Keratinocyte (primary cell): ENCODE results near the gene CNP. TPM values are rescaled to one million over a fixed set of nuclear protein-coding genes. Genes with fewer than 3 reads are reported as not detected.
"Not testable (repeated sequence)": the region's sequence is repeated elsewhere in the genome, so short reads cannot be mapped to it uniquely, and the experiment has no call there.

Experiments used
- DNase-seq: peaks from one replicate; pipeline ENCODE4 v3.0.0-alpha.2; 2011; ENCODE audit warnings: low read depth, missing footprints, low spot score
- FAIRE-seq: peaks from 2 replicates; lab custom pipeline; 2011; peaks lifted over from hg19 to GRCh38; lab: Jason Lieb, UNC
- H2AFZ ChIP-seq: 2 replicates; pipeline ENCODE4 v1.6.0; 2012; ENCODE audit warnings: low read length, control low read depth, inconsistent platforms; ENCODE audit not compliant: control insufficient read depth
- H3K27ac ChIP-seq: 2 replicates; pipeline ENCODE4 v1.5.1; 2011; ENCODE audit warnings: low read length; ENCODE audit not compliant: control insufficient read depth, insufficient read depth
- H3K27me3 ChIP-seq: 3 replicates; pipeline ENCODE4 v1.6.0; 2011; ENCODE audit warnings: low read length; ENCODE audit not compliant: control insufficient read depth, insufficient read depth; ENCODE audit errors: extremely low read depth
- H3K36me3 ChIP-seq, 2 experiments: 2 replicates in 1 of 2; 3 replicates in 1 of 2; pipeline ENCODE4 v1.5.1; 2011; ENCODE audit warnings: low read length in 2 of 2, mild to moderate bottlenecking in 1 of 2; ENCODE audit not compliant: control insufficient read depth in 2 of 2, insufficient read depth in 2 of 2; ENCODE audit errors: extremely low read depth in 1 of 2
- H3K4me1 ChIP-seq: 3 replicates; pipeline ENCODE4 v1.5.1; 2011; ENCODE audit warnings: low read length; ENCODE audit not compliant: control insufficient read depth, insufficient read depth; ENCODE audit errors: extremely low read depth
- H3K4me2 ChIP-seq: 3 replicates; pipeline ENCODE4 v1.6.0; 2011; ENCODE audit warnings: low read depth, low read length; ENCODE audit not compliant: control insufficient read depth, insufficient read depth; ENCODE audit errors: extremely low read depth
- H3K4me3 ChIP-seq, 3 experiments: fragments of 200-600 bp in 1 of 3; sonication (generic) in 1 of 3; 2 replicates in 2 of 3; 3 replicates in 1 of 3; pipeline ENCODE4 v1.5.1; 2011 to 2016; ENCODE audit warnings: low read length in 3 of 3, mild to moderate bottlenecking in 3 of 3, control low read depth in 2 of 3, inconsistent platforms in 1 of 3, low read depth in 1 of 3, mixed read lengths in 1 of 3, mixed run types in 1 of 3, moderate library complexity in 1 of 3; ENCODE audit not compliant: control insufficient read depth in 2 of 3, insufficient read depth in 2 of 3; ENCODE audit errors: extremely low read depth in 1 of 3
- H3K79me2 ChIP-seq: 2 replicates; pipeline ENCODE4 v1.6.0; 2012; ENCODE audit warnings: low read length; ENCODE audit not compliant: control insufficient read depth, insufficient read depth
- H3K9ac ChIP-seq: 3 replicates; pipeline ENCODE4 v1.6.0; 2011; ENCODE audit warnings: low read length; ENCODE audit not compliant: control insufficient read depth, insufficient read depth; ENCODE audit errors: extremely low read depth
- H3K9me1 ChIP-seq: 3 replicates; pipeline ENCODE4 v1.6.0; 2011; ENCODE audit warnings: low read length; ENCODE audit not compliant: control insufficient read depth, insufficient read depth; ENCODE audit errors: extremely low read depth
- H3K9me3 ChIP-seq: 2 replicates; pipeline ENCODE4 v1.5.1; 2012; ENCODE audit warnings: low read depth, low read length; ENCODE audit not compliant: control insufficient read depth
- H4K20me1 ChIP-seq: 3 replicates; pipeline ENCODE4 v1.6.0; 2011; ENCODE audit warnings: low read length; ENCODE audit not compliant: control insufficient read depth, insufficient read depth; ENCODE audit errors: extremely low read depth
- EZH2 ChIP-seq: IDR thresholded peaks from one replicate; pipeline ENCODE4 v1.6.1; 2012; ENCODE audit warnings: inconsistent platforms, mild to moderate bottlenecking, low read length, moderate library complexity
- dilution Hi-C: fragments of 300-500 bp; cut with MboI; formaldehyde crosslinking; loops from one replicate; pipeline ENCODE4 v1.7.0; 2020; ENCODE audit warnings: low sequenced_read_pairs; ENCODE audit not compliant: extremely low pct_ligation_motif_present
- polyA plus RNA-seq, 5 experiments: library from polyadenylated mRNA; depleted of rRNA in 3 of 5; stranded (reverse) in 3 of 5; stranded (forward) in 1 of 5; unstranded in 1 of 5; fragments of >200 nt; gene quantifications; 1 replicate in 1 of 5; 2 replicates in 3 of 5; 3 replicates in 1 of 5; pipeline versions ENCODE4 v1.2.1 to v1.2.3, GENCODE V29; 2011 to 2012; ENCODE audit warnings: missing spikeins in 2 of 5, low read depth in 1 of 5, low replicate concordance in 1 of 5
- TF ChIP-seq, protein P1 (sequence below), 3 experiments: IDR thresholded peaks in 1 of 3; conservative IDR thresholded peaks in 1 of 3; optimal IDR thresholded peaks in 1 of 3; 2 replicates in 2 of 3; 3 replicates in 1 of 3; pipeline versions ENCODE3 to v1.5.1; 2011; ENCODE audit warnings: low read length in 3 of 3, mild to moderate bottlenecking in 3 of 3, moderate library complexity in 2 of 3, control low read depth in 1 of 3, inconsistent platforms in 1 of 3; ENCODE audit not compliant: insufficient read depth in 2 of 3; ENCODE audit errors: extremely low read depth in 1 of 3

CNP gene
- polyA plus RNA-seq, 1 donor (not counting 4 experiments of a cell fraction or from before 2014, with no cell fraction given) = 32.4 TPM

DNA sequence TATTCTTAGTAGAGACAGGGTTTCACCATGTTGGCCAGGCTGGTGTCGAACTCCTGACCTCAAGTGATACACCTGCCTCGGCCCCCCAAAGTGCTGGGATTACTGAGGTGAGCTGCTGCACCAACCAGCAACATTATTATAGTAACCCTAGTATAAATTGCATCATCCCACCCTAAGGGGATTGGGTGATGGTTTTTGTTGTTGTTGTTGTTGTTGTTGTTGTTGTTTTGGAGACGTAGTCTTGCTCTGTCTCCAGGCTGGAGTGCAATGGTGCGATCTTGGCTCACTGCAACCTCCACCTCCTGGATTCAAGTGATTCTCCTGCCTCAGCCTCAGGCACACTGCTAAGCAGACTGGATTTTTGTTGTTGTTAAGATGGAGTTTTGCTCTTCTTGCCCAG, 34.9 kb upstream of the CNP start:
- H3K9ac ChIP-seq, FAIRE-seq, H3K27ac ChIP-seq, H2AFZ ChIP-seq, H3K9me3 ChIP-seq, H4K20me1 ChIP-seq, H3K4me2 ChIP-seq, H3K4me3 ChIP-seq, dilution Hi-C loops, H3K4me1 ChIP-seq, H3K9me1 ChIP-seq, DNase-seq, H3K79me2 ChIP-seq, H3K27me3 ChIP-seq, H3K36me3 ChIP-seq: not testable (repeated sequence)

DNA sequence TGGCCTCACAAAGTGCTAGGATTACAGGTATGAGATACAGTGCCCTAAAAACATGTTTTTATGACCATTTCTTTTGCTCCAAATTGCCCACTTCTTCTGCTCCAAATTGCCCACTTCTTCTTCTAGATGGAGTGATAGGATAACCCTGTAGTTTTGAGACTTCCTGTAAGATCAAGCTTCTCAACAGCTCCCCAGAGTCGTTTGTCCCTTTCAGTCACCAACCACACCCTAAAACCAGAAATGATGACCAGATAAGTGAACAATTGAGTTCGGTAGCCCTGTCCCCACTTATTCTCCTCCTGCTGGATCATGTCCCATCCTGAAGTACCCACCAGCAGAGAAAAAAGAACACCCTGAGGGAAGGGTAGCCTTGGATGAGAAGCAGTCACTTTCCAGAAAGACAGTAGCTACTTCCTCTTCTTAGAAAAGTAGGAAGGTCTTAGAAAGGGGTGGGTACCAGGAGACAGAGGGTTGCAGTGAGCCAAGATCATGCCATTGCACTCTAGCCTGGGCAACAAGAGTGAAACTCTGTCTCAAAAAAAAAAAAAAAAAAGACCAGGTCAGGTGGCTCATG, 33.7 kb upstream of the CNP start:
- TF ChIP-seq, protein P1, sequence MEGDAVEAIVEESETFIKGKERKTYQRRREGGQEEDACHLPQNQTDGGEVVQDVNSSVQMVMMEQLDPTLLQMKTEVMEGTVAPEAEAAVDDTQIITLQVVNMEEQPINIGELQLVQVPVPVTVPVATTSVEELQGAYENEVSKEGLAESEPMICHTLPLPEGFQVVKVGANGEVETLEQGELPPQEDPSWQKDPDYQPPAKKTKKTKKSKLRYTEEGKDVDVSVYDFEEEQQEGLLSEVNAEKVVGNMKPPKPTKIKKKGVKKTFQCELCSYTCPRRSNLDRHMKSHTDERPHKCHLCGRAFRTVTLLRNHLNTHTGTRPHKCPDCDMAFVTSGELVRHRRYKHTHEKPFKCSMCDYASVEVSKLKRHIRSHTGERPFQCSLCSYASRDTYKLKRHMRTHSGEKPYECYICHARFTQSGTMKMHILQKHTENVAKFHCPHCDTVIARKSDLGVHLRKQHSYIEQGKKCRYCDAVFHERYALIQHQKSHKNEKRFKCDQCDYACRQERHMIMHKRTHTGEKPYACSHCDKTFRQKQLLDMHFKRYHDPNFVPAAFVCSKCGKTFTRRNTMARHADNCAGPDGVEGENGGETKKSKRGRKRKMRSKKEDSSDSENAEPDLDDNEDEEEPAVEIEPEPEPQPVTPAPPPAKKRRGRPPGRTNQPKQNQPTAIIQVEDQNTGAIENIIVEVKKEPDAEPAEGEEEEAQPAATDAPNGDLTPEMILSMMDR (optimal IDR thresholded peaks at IDR 0.05 in 1 of 3, IDR thresholded peaks at IDR 0.05 in 1 of 3, conservative IDR thresholded peaks at IDR 0.05 in 1 of 3; ENCODE audit: extremely low read depth in 1 of 3, insufficient read depth in 2 of 3, low read length in 3 of 3) = no peak
- TF ChIP-seq EZH2 = no peak
- no peak overlapping the region for H3K27ac ChIP-seq
- DNase-seq (no peak), FAIRE-seq (no peak)
- no peaks in the 10 kb centered on the region for H3K9me3 ChIP-seq
- no peaks in the 10 kb centered on the region for H4K20me1 ChIP-seq
- dilution Hi-C loops = no loop called here
- no peaks in the 10 kb centered on the region for H3K9me1 ChIP-seq
- H3K27me3 ChIP-seq = no peaks in the 10 kb centered on the region
- H3K79me2 ChIP-seq = no peaks in the 10 kb centered on the region
- no peak overlapping the region for H2AFZ ChIP-seq
- H3K4me2 ChIP-seq = no peak overlapping the region
- peaks cover 9% of the 10 kb centered on the region for H3K4me1 ChIP-seq
- H3K9ac ChIP-seq = no peak overlapping the region
- no peaks in the 10 kb centered on the region for H3K36me3 ChIP-seq
- H3K4me3 ChIP-seq = no peak overlapping the region

DNA sequence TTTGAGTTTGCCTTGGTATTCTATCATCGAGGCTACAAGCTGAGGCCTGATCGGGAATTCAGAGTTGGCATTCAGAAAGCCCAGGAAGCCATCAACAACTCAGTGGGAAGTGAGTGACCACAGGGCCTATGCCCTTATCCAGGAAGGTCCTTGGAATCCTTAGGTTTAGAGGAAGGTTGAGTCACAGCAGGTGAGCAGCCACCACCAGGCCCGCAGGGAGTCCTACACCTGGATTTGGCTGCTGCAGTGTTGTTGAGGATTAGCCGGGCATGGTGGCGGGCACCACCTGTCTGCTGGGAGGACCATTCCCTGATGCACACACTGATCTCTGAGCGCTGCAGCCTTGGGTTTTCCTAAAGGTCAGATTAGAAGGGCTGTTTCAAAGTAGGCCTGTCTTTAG, 31.0 kb upstream of the CNP start:
- no peaks in the 10 kb centered on the region for H3K9me3 ChIP-seq
- FAIRE-seq (no peak), DNase-seq (no peak)
- no peaks in the 10 kb centered on the region for H4K20me1 ChIP-seq
- dilution Hi-C loops = no loop called here
- no peak overlapping the region for H2AFZ ChIP-seq
- no peaks in the 10 kb centered on the region for H3K79me2 ChIP-seq
- H3K4me3 ChIP-seq = no peak overlapping the region
- H3K4me2 ChIP-seq = no peak overlapping the region
- H3K36me3 ChIP-seq = no peaks in the 10 kb centered on the region
- TF ChIP-seq EZH2 = no peak
- TF ChIP-seq, protein P1 (optimal IDR thresholded peaks at IDR 0.05 in 1 of 3, IDR thresholded peaks at IDR 0.05 in 1 of 3, conservative IDR thresholded peaks at IDR 0.05 in 1 of 3; ENCODE audit: extremely low read depth in 1 of 3, insufficient read depth in 2 of 3, low read length in 3 of 3) = no peak
- H3K4me1 ChIP-seq = no peaks in the 10 kb centered on the region
- H3K27me3 ChIP-seq = peaks cover 3% of the 10 kb centered on the region
- no peak overlapping the region for H3K9ac ChIP-seq
- no peak overlapping the region for H3K27ac ChIP-seq
- no peaks in the 10 kb centered on the region for H3K9me1 ChIP-seq
